ENCODE data around the gene MBNL1.

MBNL1 gene

DNA sequence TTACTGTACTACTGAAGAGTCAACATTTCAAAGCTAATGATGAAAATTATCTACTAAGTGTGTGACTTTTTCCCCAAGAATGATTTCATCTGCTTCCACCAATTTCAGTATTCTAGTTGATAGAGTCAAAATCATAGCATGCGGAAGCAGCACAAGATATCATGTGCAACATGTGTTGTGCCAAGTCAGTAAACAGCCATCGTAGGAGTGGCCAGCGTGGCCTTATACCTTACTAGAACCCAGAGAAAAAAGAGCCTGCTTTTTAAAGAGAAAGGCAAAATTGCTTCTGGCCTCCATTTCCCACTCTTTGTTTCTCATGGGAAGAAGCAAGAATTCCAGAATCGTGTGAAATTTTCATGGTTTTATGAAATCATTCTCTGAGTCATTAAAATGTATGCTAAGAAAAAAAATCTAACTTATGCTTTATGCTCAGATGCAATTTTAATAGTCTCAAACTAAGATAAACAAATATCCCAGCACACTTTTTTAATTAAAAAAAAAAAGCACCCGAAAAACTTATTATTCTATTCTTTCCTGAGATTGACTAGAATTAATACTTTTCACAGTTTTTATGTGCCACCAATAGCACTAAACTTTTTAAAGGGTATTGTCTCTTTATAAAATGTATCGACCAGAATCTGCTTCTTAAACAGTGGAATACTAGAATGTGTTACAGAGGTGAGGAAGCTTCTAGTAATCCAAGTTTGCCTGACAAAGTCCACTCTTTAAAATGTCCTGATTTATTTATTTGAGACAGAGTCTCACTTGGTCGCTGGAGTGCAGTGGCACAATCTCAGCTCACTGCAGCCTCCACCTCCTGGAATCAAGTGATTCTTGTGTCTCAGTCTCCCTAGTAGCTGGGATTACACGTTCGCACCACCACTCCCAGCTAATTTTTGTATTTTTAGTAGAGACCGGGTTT, 87.3 kb downstream of the MBNL1 start:
- Histone ChIP-seq H3K9me2 (replicated peaks; ENCODE audit: insufficient read depth, low read length) (no peaks in the 10 kb centered on the region), H3K36me3 (replicated peaks; ENCODE audit: insufficient read depth, low read length) (peaks cover 6% of the 10 kb centered on the region), H3K9me3 (replicated peaks; ENCODE audit: insufficient read depth, low read length) (no peaks in the 10 kb centered on the region), H3K4me3 (ENCODE audit: low read length) (no peak overlapping the region), H4K20me1 (ENCODE audit: insufficient read depth, low read length) (peaks cover 13% of the 10 kb centered on the region), H3F3A (ENCODE audit: insufficient read depth, low read length) (no peaks in the 10 kb centered on the region), H3K4me1 (ENCODE audit: low read length) (no peaks in the 10 kb centered on the region), H3K27ac (ENCODE audit: low read length) (no peak overlapping the region), H3K9ac (ENCODE audit: low read length) (no peak overlapping the region), H2AFZ (ENCODE audit: low read length) (no peak overlapping the region), H3K79me2 (ENCODE audit: low read length) (peaks cover 98% of the 10 kb centered on the region), H3K27me3 (replicated peaks; ENCODE audit: insufficient read depth, low read length) (no peaks in the 10 kb centered on the region), H3K4me2 (ENCODE audit: low read depth, low read length) (no peak overlapping the region)
- TF ChIP-seq EZH2 (optimal IDR thresholded peaks at IDR 0.05; ENCODE audit: low read depth, low read length) (no peak), EZH2phosphoT487 (IDR thresholded peaks at IDR 0.05; ENCODE audit: low read length) (no peak)
- TF ChIP-seq, protein P1, sequence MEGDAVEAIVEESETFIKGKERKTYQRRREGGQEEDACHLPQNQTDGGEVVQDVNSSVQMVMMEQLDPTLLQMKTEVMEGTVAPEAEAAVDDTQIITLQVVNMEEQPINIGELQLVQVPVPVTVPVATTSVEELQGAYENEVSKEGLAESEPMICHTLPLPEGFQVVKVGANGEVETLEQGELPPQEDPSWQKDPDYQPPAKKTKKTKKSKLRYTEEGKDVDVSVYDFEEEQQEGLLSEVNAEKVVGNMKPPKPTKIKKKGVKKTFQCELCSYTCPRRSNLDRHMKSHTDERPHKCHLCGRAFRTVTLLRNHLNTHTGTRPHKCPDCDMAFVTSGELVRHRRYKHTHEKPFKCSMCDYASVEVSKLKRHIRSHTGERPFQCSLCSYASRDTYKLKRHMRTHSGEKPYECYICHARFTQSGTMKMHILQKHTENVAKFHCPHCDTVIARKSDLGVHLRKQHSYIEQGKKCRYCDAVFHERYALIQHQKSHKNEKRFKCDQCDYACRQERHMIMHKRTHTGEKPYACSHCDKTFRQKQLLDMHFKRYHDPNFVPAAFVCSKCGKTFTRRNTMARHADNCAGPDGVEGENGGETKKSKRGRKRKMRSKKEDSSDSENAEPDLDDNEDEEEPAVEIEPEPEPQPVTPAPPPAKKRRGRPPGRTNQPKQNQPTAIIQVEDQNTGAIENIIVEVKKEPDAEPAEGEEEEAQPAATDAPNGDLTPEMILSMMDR (IDR thresholded peaks at IDR 0.05; ENCODE audit: low read length), result no peak
- DNase-seq, result no peak

DNA sequence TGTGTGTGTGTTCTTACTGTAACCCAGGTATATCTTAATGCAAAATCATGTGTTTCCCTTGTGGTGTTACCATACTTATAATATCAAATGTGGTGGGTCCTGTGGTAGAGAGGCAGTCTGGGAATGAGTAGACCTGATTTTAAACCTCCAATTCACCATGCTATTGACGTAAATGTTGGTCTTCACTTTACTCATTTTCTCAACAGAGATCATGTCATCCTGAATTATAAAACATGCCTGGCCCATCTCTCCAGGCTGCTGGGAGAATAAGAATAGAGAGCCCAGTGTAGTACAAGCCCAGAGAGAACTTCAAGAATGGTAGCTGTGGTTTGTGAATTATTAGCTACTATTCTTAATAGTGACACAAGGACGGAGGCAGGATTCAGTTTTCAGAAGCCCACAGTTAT, 88.1 kb downstream of the MBNL1 start:
- Histone ChIP-seq H3K27me3 (replicated peaks; ENCODE audit: insufficient read depth, low read length) (no peaks in the 10 kb centered on the region), H3K79me2 (ENCODE audit: low read length) (peaks cover 98% of the 10 kb centered on the region), H4K20me1 (ENCODE audit: insufficient read depth, low read length) (peaks cover 13% of the 10 kb centered on the region), H3K9me2 (replicated peaks; ENCODE audit: insufficient read depth, low read length) (no peaks in the 10 kb centered on the region), H3K36me3 (replicated peaks; ENCODE audit: insufficient read depth, low read length) (peaks cover 6% of the 10 kb centered on the region), H3K9ac (ENCODE audit: low read length) (no peak overlapping the region), H3K9me3 (replicated peaks; ENCODE audit: insufficient read depth, low read length) (no peaks in the 10 kb centered on the region), H2AFZ (ENCODE audit: low read length) (no peak overlapping the region), H3K4me2 (ENCODE audit: low read depth, low read length) (no peak overlapping the region), H3F3A (ENCODE audit: insufficient read depth, low read length) (no peaks in the 10 kb centered on the region), H3K27ac (ENCODE audit: low read length) (no peak overlapping the region), H3K4me1 (ENCODE audit: low read length) (no peaks in the 10 kb centered on the region), H3K4me3 (ENCODE audit: low read length) (no peak overlapping the region)
- no peak for TF ChIP-seq EZH2phosphoT487 (IDR thresholded peaks at IDR 0.05; ENCODE audit: low read length)
- TF ChIP-seq, protein P1 (IDR thresholded peaks at IDR 0.05; ENCODE audit: low read length), result no peak
- no peak for TF ChIP-seq EZH2 (optimal IDR thresholded peaks at IDR 0.05; ENCODE audit: low read depth, low read length)
- no peak for DNase-seq

DNA sequence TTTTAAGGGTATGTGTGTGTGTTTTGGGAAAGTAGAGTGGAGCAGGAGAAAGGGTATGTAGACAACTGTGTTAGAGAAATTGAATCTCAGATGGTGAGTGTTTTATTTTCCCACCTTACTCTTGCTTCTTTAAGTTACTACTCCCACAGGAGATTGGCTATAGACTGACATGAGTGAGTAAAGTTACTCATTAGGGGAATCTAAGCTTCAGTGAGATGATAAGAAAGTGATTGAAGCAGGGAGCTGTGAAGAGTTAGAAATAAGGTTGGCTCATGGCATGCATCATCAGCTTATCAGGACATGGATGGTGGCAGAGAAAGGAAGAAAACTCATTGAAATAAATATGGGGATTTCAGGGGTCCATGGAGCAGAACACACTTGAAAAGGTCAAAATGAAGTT, 88.9 kb downstream of the MBNL1 start:
- no peaks in the 10 kb centered on the region for H3K4me1 ChIP-seq (ENCODE audit: low read length)
- peaks cover 10% of the 10 kb centered on the region for H4K20me1 ChIP-seq (ENCODE audit: insufficient read depth, low read length)
- H3K9me3 ChIP-seq (replicated peaks; ENCODE audit: insufficient read depth, low read length), result no peaks in the 10 kb centered on the region
- no peaks in the 10 kb centered on the region for H3F3A ChIP-seq (ENCODE audit: insufficient read depth, low read length)
- H3K27ac ChIP-seq (ENCODE audit: low read length), result no peak overlapping the region
- H3K4me3 ChIP-seq (ENCODE audit: low read length), result no peak overlapping the region
- H3K36me3 ChIP-seq (replicated peaks; ENCODE audit: insufficient read depth, low read length), result peaks cover 6% of the 10 kb centered on the region
- H3K27me3 ChIP-seq (replicated peaks; ENCODE audit: insufficient read depth, low read length), result no peaks in the 10 kb centered on the region
- peaks cover 98% of the 10 kb centered on the region for H3K79me2 ChIP-seq (ENCODE audit: low read length)
- H3K9me2 ChIP-seq (replicated peaks; ENCODE audit: insufficient read depth, low read length), result no peaks in the 10 kb centered on the region
- TF ChIP-seq, protein P1 (IDR thresholded peaks at IDR 0.05; ENCODE audit: low read length), result no peak
- TF ChIP-seq EZH2phosphoT487 (IDR thresholded peaks at IDR 0.05; ENCODE audit: low read length), result no peak
- no peak for TF ChIP-seq EZH2 (optimal IDR thresholded peaks at IDR 0.05; ENCODE audit: low read depth, low read length)
- no peak overlapping the region for H3K4me2 ChIP-seq (ENCODE audit: low read depth, low read length)
- no peak overlapping the region for H2AFZ ChIP-seq (ENCODE audit: low read length)
- H3K9ac ChIP-seq (ENCODE audit: low read length), result no peak overlapping the region
- DNase-seq, result no peak
